Stimulated activated CD4-positive, alpha-beta T cell treated with anti-CD3 and anti-CD28 coated beads, TNF-alpha, amount 100 ng/mL, for 48 hours (primary cell): ENCODE data around the gene RGS12.

Experiments used
- DNase-seq, 3 donors: peaks; one replicate each; pipeline ENCODE4 v3.0.0-alpha.2; 2020; ENCODE audit warnings: low read depth in 3 of 3

Gene RGS12, protein sequence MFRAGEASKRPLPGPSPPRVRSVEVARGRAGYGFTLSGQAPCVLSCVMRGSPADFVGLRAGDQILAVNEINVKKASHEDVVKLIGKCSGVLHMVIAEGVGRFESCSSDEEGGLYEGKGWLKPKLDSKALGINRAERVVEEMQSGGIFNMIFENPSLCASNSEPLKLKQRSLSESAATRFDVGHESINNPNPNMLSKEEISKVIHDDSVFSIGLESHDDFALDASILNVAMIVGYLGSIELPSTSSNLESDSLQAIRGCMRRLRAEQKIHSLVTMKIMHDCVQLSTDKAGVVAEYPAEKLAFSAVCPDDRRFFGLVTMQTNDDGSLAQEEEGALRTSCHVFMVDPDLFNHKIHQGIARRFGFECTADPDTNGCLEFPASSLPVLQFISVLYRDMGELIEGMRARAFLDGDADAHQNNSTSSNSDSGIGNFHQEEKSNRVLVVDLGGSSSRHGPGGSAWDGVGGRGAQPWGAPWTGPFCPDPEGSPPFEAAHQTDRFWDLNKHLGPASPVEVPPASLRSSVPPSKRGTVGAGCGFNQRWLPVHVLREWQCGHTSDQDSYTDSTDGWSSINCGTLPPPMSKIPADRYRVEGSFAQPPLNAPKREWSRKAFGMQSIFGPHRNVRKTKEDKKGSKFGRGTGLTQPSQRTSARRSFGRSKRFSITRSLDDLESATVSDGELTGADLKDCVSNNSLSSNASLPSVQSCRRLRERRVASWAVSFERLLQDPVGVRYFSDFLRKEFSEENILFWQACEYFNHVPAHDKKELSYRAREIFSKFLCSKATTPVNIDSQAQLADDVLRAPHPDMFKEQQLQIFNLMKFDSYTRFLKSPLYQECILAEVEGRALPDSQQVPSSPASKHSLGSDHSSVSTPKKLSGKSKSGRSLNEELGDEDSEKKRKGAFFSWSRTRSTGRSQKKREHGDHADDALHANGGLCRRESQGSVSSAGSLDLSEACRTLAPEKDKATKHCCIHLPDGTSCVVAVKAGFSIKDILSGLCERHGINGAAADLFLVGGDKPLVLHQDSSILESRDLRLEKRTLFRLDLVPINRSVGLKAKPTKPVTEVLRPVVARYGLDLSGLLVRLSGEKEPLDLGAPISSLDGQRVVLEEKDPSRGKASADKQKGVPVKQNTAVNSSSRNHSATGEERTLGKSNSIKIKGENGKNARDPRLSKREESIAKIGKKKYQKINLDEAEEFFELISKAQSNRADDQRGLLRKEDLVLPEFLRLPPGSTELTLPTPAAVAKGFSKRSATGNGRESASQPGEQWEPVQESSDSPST (N-terminal part only)

DNA sequence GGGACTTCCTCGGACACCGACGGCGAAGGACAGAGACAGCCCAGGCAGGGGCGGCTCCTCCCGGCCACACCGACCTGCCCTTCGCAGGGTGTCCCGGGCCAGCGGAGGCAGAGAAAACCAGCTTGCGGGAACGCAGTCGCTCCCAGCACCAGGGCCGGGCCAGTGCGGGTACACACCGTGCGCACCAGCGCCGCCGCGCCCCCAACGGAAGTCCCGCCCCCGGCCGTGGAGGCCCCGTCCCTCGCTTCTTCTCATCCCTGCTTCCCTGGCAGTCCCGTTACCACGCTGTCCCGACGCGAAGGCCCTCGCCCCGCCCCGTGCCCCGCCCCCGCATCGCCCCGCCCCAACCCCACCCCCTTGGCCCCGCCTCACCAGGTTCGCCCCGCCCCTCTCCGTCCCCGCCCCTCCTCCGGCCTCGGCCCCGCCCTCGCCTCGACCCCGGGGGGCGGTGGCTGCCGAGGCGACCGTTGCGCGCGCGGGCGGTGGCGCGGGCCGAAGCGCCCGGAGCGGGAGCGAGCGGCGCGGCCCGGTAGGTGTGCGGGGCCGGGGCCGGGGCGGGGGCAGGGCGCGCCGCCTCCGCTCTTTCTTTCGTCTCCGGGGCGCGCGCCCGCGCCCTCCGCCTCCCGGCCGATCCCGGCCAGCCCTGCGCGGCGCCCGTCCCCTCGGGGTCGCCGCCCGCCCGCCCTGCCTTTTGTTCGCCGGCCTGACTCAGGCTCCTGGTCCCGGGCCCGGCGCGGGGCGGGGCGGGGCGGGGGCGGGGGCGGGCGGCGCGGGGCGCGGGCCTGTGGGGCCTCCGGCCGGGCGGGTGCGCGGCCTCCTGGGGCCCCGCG is at the start of gene RGS12:
Gene RGS12 (plus strand): TSS at position 451 of the 830 bp plus-strand sequence. CDS start 23,150 bp downstream, outside the sequence.
- DNase-seq, result peak; percentile 82 to 90 (median 87)

DNA sequence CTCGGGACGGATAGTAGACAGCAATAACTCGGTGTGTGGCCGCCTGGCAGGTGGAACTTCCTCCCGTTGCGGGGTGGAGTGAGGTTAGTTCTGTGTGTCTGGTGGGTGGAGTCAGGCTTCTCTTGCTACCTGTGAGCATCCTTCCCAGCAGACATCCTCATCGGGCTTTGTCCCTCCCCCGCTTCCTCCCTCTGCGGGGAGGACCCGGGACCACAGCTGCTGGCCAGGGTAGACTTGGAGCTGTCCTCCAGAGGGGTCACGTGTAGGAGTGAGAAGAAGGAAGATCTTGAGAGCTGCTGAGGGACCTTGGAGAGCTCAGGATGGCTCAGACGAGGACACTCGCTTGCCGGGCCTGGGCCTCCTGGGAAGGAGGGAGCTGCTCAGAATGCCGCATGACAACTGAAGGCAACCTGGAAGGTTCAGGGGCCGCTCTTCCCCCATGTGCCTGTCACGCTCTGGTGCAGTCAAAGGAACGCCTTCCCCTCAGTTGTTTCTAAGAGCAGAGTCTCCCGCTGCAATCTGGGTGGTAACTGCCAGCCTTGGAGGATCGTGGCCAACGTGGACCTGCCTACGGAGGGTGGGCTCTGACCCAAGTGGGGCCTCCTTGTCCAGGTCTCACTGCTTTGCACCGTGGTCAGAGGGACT is 49.6 kb upstream of the RGS12 start:
- DNase-seq, result no peak

DNA sequence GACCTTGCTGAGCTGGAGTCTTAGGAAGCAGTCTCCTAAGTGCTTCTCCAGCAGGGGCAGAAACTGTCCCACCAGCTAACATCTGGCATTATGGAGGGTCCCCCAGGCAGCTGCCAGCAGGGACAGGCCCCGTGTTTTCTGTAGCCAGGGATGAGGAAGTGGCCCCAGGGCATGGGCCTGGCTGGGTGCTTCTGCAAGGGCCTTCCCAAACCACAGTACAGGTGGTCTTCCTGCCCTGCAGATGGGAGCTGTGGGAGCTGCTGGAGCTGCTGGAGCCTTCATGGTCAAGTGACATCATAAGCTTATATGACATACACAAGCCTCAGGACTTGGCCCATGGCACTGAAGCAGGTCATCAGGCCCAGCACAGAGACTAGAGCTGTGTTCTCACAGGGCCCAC is 48.8 kb upstream of the RGS12 start:
- DNase-seq, result no peak

DNA sequence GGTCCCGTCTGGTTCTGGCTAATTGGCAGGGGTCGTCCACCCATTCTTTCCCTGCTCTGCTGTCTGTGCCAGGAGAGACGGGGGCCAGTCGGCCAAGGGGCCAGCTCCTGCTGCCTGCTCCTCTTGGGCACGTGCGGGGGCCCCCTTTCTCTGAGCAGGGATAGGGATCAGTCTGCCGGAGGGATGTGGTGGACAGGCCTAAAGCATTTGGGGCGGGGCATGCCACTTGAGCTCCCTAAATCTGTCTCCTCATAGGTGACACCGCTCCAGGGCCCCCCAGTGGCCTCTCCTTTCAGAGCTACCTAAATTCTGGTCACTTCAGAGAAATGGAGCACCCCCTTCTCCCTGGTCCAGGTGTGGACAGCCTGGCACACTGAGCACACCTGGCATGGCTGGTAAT is 48.1 kb upstream of the RGS12 start:
- DNase-seq, result no peak

DNA sequence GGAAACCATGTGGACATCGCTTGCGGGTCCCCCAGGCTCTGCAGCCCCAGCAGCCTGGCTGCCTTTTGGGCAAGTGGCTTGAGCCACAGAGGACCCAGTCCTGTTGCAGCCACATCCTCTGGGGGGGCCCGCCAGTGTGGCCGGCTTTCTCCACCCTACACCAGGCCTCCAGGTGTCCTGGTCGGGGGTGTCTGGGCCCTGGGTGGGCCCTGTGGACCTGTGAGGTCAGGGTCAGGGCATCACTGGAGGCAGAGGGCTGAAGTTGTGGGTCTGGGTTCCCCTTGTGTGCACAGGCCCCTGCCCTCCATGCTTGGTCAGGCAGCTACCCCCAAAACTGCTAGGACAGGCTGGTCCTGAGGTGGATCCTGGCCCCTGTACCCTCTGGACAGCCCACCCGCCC is 47.1 kb upstream of the RGS12 start:
- no peak for DNase-seq

DNA sequence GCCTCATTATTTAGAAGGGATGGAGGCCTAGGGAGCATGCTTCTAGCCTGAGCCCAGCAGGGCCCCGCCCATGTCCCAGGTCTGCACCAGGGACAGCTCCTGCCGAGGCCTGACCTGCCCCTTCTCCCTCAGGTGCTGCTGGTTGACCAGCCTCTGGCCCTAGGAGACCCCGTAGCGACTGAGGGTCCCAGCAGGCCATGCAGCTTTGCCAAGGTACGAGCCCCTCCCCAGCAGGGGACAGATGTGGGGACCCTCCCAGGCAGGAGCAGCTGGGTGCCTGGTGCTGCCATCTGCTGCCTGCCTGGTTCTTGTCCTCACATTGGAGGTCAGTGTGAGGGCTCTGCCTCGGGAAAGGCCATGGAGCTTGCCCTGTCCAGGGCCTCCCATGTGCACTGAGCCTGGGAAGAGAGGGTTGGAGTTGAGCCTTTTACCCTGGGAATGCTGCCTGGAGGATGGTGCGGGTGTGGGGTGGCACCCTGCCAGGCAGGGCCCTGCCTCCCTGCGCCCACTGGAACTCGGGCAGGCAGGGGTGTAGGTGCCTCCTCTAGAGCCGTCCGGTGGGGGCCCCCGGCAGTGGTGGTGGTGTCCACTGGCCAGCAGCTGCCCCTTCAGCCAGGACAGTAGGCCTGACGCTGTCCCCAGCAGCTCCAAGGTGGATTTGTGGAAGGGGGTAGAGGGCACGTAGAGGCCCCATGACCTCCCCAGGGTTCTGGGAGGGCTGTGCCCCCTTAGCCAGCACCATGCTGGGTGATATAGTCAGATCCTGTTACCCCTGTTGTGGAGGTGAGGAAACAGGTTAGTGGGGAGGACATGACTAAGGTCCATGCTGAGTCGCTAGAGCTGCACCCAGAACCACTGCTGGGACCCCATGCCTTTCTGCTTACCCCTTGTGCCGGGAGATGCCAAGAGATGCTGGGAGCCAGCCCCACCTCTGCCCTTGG is 46.1 kb upstream of the RGS12 start:
- no peak for DNase-seq

DNA sequence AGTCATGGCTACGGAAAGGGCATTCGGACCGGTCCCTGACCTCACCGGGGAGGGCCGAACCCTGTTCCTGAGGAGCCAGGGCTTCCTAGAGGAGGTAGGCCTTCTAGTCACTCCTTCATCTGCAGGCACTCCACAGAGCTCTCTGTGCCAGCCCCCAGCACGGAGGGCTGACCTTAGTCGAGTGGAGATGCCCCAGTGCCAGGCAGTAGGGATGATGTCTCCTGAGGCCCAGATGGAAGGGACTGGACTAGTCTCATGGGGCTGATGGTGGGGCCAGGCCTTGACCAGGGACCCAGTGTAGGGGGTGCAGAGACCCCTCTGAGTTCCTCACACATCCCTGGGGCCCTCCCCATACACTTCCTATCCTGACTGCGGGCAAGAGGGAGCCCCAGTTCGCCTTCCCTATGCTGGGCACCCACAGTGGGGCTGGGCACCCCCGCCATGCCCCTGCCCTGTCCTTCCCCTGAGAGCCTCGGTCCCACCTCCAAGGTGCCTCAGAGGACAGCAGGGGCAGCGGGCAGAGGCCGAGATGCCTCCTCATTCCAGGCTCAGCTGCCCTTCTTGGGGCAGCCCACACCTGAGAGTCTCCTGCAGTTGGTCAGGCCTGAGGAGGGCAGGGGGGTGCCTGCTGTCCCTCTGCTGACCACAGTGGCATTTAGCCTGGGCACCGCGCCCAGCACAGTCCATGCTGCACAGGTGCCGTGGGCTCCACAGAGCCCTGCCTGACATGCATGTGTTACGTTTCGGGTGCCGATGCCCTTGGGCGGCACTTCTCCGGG is 45.2 kb upstream of the RGS12 start:
- no peak for DNase-seq

DNA sequence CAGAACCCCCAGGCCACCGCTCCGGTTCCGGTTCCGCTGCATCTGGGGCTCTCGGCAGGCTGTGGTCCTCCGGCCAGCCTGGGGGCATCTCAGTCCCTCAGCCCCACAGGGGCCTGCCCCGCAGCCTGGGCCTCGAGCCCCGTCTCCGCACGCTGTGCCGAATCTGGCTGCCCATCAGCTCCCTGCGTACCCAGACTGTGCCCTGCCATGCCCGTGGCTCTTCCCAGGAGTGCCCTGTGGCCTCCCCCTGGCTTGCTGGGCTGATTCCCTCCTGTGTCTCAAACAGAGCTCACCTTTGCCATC is 44.7 kb upstream of the RGS12 start:
- DNase-seq, result no peak

DNA sequence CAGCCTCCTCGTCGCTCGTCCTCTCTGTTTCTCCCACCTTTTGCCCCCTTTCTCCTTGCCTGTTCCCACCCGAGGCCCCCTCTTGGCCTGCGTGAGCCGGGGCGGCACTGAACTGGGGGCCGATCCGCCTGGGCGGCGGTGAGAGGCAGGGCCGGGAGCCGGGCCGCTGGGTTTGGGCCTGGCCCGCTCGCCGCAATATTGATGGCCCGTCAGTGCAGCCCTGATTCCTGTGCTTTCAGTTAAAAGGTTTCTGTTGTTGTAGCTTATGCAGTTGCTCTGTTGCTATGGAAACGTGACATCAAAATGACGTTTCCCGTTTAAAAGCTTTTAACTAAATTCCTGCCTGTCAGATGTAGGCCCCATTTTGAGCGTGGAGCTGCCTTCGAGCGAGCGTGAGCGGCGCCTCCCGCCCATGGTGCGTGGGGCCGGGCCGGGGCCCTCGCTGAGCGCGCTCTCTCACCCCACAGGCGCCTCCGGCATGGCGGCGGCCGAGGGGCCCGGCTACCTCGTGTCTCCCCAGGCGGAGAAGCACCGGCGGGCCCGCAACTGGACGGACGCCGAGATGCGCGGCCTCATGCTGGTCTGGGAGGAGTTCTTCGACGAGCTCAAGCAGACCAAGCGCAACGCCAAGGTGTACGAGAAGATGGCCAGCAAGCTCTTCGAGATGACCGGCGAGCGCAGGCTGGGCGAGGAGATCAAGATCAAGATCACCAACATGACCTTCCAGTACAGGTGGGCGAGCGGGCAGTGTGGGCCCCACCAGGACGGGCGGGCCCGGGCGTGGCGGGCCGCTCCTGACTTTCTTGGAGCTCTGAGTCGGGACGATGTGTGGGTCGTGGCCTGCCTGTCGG is 43.8 kb upstream of the RGS12 start, which contains the start of gene MSANTD1:
Gene MSANTD1 (plus strand): TSS at position 349 of the 851 bp plus-strand sequence. CDS start 64 bp downstream, at position 413.
- DNase-seq, result no peak

DNA sequence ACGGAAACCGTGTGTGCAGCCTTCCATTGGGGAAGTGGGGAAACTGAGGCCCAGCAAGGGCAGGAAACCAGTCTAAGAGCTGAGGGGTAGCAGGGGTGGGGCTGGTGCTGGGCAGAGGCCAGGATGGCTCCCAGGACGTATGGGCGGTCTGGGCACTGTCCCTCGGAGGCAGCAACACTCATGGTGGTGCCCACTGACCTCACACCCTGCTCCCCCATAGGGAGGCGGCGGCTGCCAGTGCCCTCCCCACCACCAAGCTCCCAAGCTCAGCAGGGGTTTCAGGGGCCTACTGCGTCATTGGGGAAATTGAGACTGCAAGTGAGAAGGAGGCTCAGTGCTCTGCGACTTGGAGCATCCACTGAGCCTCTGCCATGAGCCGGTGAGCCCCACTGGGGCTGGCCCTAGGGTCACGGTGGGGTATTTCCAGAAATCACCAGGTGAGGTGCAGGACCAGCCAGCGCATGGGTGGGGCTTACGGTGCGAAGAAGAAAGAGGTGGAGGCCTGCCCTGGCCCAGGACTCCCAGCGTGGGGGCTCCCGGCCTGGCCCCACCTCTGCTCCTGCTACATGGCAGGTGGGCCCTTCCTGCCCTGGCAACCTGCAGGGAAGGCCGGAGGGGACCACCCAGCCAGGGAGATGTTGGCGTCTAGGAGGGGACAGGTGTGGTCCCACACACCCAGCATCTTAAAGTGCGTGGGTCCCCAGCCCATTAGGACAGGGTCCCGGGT is 42.9 kb upstream of the RGS12 start:
- DNase-seq, result no peak

DNA sequence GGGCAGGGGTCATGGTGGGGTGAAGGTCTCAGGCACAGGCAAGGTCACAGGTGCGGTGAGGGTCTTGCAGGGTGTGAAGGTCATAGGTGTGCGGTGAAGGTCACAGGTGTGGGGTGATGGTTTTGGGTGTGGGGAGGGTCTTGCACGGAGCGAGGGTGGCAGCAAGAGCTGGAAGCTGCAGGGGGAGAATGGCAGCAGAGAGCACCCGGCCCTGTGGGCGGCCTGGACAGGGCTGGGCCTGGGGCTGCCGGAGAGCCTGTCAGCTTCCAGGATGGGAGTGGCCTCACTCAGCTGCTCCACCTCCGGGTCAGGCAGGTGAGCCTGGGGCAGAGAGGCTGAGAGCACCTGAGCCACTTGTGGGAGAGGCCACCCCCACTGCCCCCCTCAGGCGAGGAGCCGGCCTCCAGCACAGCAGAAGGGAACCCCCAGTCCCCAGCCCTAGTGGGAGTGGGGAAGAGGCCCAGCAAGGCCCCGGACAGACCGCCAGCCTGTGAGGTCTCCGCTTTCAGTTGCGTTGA is 42.3 kb upstream of the RGS12 start:
- DNase-seq, result no peak

DNA sequence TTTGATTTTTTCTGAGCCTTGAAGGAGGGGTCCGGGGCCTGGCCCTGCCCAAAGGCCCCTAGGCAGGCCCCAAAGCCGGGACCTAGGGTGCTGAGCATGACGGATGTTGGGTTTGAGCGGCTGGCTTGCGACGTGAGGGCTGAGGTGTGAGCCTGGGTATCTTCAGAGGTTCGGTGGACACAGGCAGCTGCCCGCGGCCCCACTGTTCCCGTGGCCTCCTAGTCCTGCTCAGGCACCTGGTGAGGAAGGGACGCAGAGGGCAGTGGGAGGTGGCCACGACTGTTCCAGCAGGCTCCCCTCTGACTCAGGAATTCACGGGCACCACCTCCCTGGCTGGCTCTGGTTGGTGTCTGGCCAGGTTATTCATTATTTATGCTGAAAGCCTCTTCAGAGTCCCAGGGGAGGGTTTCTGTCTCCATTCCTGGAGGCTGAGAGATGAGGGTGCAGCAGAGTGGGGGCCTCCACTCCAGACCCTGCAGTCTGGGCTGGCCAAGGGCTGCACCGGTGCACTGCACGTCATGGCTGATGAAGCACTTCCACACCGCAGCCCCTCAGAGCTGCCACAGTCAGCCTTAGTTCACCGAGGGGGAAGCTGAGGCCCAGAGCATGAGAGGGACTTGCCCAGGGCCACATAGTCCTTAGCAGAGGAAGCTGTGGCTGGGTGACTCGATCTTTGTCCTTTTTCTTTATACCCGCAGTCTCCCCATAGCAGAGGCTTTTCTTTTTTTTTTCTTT is 41.7 kb upstream of the RGS12 start:
- no peak for DNase-seq

DNA sequence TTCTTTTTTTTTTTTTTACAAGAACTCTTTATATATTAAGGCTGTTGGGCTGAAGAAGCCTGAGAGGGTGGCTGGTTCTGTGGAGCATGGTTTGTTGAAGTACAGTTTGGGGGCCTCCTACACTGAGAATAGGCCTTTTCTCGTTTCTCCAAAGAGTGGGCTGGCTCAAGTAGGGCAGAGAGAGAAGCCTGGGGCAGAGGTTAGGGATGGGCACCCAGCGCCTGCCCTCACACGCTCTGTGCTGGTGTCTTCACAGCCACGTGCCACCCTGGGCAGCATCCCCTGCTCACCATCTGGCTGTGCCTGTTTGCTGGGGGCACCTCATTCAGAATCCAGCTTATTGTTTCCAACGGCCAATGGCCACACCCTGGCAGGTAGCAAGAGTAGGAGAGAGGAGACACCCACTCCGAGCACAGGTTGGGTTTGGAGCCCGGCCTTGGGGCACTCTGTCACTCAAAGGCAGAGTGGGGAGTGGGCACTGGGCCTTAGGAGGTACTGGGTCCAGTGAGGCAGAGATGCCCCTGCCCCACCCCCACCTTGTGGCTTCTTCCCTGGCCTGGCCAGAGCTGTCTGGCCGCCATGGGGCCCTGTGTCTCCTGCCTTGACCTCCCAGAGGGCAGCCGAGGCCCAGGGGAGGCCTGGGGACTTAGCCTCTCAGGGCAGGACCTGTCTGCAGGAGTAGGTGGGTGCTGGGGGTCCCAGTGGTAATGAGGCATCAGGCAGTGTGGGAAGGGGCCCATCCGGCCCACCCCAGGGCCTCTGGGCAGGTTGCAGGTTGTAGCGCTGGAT is 40.9 kb upstream of the RGS12 start:
- no peak for DNase-seq

DNA sequence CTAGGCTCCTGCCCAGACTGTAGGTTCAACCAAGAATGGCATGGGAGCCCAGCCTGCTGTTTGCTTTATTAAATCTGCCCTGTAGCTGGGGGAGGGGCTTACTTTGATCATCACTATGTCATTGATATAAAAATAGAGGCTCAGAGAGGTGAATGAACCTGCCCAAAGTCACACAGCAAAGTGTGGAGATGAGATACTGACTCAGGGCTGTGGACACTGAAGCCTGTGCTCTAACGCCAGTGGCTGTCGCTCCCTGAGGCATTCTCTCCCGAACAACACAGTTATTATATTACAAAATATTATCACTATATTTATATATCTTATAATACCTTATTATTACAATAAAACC is 40.4 kb upstream of the RGS12 start:
- no peak for DNase-seq

DNA sequence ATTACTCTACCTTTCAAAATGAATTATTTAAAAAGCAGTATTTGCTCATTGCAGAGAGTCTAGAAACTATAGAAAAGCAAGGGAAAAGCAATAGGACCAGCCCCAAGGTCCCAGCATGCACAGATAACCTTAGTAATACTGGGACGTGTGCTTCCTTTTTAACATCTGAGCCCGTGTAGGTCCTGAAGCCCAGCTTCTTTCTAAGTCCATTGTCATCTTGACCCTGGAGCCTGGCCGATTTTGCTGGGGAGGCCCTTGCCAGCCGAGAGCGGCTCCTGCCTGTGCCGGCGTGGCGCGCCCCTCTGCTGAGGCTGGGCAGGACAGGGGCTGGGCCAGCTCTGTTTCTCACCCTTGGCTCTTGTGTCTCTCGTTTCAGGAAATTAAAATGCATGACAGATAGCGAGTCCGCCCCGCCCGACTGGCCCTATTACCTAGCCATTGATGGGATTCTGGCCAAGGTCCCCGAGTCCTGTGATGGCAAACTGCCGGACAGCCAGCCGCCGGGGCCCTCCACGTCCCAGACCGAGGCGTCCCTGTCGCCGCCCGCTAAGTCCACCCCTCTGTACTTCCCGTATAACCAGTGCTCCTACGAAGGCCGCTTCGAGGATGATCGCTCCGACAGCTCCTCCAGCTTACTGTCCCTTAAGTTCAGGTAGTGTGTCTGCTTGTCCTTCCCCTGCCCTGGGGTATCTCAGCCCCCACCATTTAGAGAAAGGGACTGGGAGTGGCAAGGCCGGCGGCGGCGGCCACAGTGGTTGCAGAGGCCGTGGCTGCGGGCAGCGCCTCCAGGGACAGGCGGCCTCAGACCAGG is 39.8 kb upstream of the RGS12 start:
- DNase-seq, result no peak
